GM12878 (cell line): Measurements from ENCODE around the gene FOXO1. TPM values are rescaled to one million over a fixed set of nuclear protein-coding genes. Genes with fewer than 3 reads are reported as not detected.

Experiments used
- ATAC-seq: fragments of 200-7000 bp; cut with Tn5 transposase; 3 replicates; pipeline ENCODE4 v1.9.1; 2020; ENCODE audit warnings: mild to moderate bottlenecking, moderate library complexity
- BruUV-seq: library from RNA; stranded (reverse); fragments of 400-500 nt; replicated peaks from 2 replicates; lab custom pipeline; 2021; lab: Mats Ljungman, UMichigan
- CTCF ChIA-PET: fragments of 300-600 bp; sonication (Branson Sonifier 250); formaldehyde crosslinking; extraction: SDS; loops from one replicate; lab custom pipeline; 2021; ENCODE audit warnings: inconsistent platforms; lab: Yijun Ruan, JAX
- POLR2A ChIA-PET: fragments of 350-600 bp; formaldehyde crosslinking; extraction: SDS; loops from one replicate; lab custom pipeline; 2021; ENCODE audit warnings: inconsistent platforms; lab: Charles Lee
- RAD21 ChIA-PET: fragments of 300-600 bp; sonication (Branson Sonifier 250); formaldehyde crosslinking; loops from one replicate; lab custom pipeline; 2023; ENCODE audit warnings: antibody characterized with exemption; ENCODE audit not compliant: unreplicated experiment; lab: Charles Lee
- SMC1A ChIA-PET: fragments of 300-600 bp; sonication (Branson Sonifier 250); formaldehyde crosslinking; loops from one replicate; lab custom pipeline; 2023; ENCODE audit not compliant: unreplicated experiment, uncharacterized antibody; lab: Charles Lee
- DNase-seq: peaks from one replicate; pipeline ENCODE4 v3.0.0-alpha.2; 2011; ENCODE audit warnings: low read depth, low spot score
- FAIRE-seq: peaks from 3 replicates; lab custom pipeline; 2011; peaks lifted over from hg19 to GRCh38; lab: Jason Lieb, UNC
- H2AFZ ChIP-seq: 2 replicates; pipeline ENCODE4 v1.6.0; 2011; ENCODE audit warnings: low read depth, low read length, control low read depth; ENCODE audit not compliant: control insufficient read depth
- H3K27ac ChIP-seq: 2 replicates; pipeline ENCODE4 v1.5.1; 2011; ENCODE audit warnings: control low read depth; ENCODE audit not compliant: control insufficient read depth, insufficient read depth
- H3K27me3 ChIP-seq, 2 experiments: replicated peaks in 1 of 2; 2 replicates each; pipeline versions ENCODE4 v1.6.0 to v1.6.1; 2011; ENCODE audit warnings: low read length in 1 of 2; ENCODE audit not compliant: control insufficient read depth in 2 of 2, insufficient read depth in 2 of 2
- H3K36me3 ChIP-seq, 2 experiments: 2 replicates each; pipeline ENCODE4 v1.5.1; 2011; ENCODE audit warnings: low read length in 1 of 2; ENCODE audit not compliant: control insufficient read depth in 2 of 2, insufficient read depth in 2 of 2
- H3K4me1 ChIP-seq: 2 replicates; pipeline ENCODE4 v1.6.1; 2011; ENCODE audit warnings: mild to moderate bottlenecking, low read length, moderate library complexity, mixed read lengths; ENCODE audit not compliant: control insufficient read depth, insufficient read depth
- H3K4me2 ChIP-seq: 2 replicates; pipeline ENCODE4 v1.6.0; 2011; ENCODE audit warnings: control low read depth; ENCODE audit not compliant: control insufficient read depth, insufficient read depth
- H3K4me3 ChIP-seq: fragments of 200-600 bp; sonication (generic); 2 replicates; pipeline ENCODE4 v1.5.1; 2016
- H3K79me2 ChIP-seq: 2 replicates; pipeline ENCODE4 v1.6.0; 2011; ENCODE audit warnings: low read length; ENCODE audit not compliant: control insufficient read depth, insufficient read depth
- H3K9ac ChIP-seq: 2 replicates; pipeline ENCODE4 v1.8.0; 2011; ENCODE audit warnings: low read length, control low read depth, mixed read lengths; ENCODE audit not compliant: control insufficient read depth, insufficient read depth
- H3K9me3 ChIP-seq: replicated peaks from 3 replicates; pipeline ENCODE4 v1.5.1; 2011; ENCODE audit warnings: mild to moderate bottlenecking, low read length; ENCODE audit not compliant: control insufficient read depth, insufficient read depth
- H4K20me1 ChIP-seq: 2 replicates; pipeline ENCODE4 v1.6.0; 2011; ENCODE audit not compliant: control insufficient read depth, insufficient read depth
- ASH2L ChIP-seq: fragments of 300-600, 200-600 bp; sonication (generic); IDR thresholded peaks from 2 replicates; pipeline ENCODE4 v1.6.1; 2017; ENCODE audit warnings: low read depth, mild to moderate bottlenecking, borderline replicate concordance
- EED ChIP-seq: sonication (generic); IDR thresholded peaks from 2 replicates; pipeline ENCODE4 v1.6.1; 2016; ENCODE audit warnings: antibody characterized with exemption, low read depth
- NFIC ChIP-seq: IDR thresholded peaks from 2 replicates; pipeline ENCODE4 v1.6.1; 2012; ENCODE audit warnings: low read depth, mild to moderate bottlenecking, inconsistent platforms, low read length, moderate library complexity
- NFYB ChIP-seq: IDR thresholded peaks from 2 replicates; pipeline ENCODE4 v1.6.1; 2011; ENCODE audit warnings: low read depth, mild to moderate bottlenecking, low read length, improper control_type of control experiment, moderate library complexity; ENCODE audit not compliant: insufficient read depth
- TARDBP ChIP-seq: IDR thresholded peaks from 2 replicates; pipeline ENCODE4 v1.6.1; 2016; ENCODE audit warnings: borderline replicate concordance
- ZNF207 ChIP-seq: fragments of 450-650 bp; IDR thresholded peaks from 2 replicates; pipeline ENCODE4 v1.6.1; 2014; ENCODE audit warnings: antibody characterized with exemption, mild to moderate bottlenecking, borderline replicate concordance
- ZZZ3 ChIP-seq: IDR thresholded peaks from 2 replicates; pipeline ENCODE4 v1.6.1; 2011; ENCODE audit warnings: low read depth; ENCODE audit not compliant: control insufficient read depth, insufficient read length
- WGBS: methylation state at CpG from one replicate; pipeline ENCODE4 v1.1.6; 2016; ENCODE audit warnings: low lambda C conversion rate; ENCODE audit not compliant: insufficient replicate concordance, insufficient coverage; ENCODE audit errors: missing lambda C conversion rate; 5-methylcytosine and 5-hydroxymethylcytosine counted together
- in situ Hi-C: fragments of 300-500 bp; cut with MboI; formaldehyde crosslinking; loops from 9 replicates; pipeline ENCODE4 v1.14.3; 2018; ENCODE audit warnings: mixed read lengths
- intact Hi-C: fragments of 100-400 bp; cut with micrococcal nuclease; formaldehyde crosslinking; loops from one replicate; pipeline ENCODE4 v1.14.2; 2022; ENCODE audit not compliant: unreplicated experiment
- polyA plus RNA-seq, 11 experiments: library from polyadenylated mRNA; depleted of rRNA in 4 of 11; unstranded in 6 of 11; stranded (reverse) in 5 of 11; fragments of >200 nt; fragmentation: Nextera tagmentation in 4 of 11; fragmentation: Illumina TruSeq in 1 of 11; extraction: Ambion mirVana in 4 of 11; extraction: Trizol in 1 of 11; gene quantifications; 1 replicate in 1 of 11; 2 replicates in 10 of 11; pipeline versions ENCODE4 v1.2.1 to v1.2.3, GENCODE V29; 2011 to 2016; ENCODE audit warnings: inconsistent platforms in 2 of 11, missing spikeins in 2 of 11, low read depth in 1 of 11
- total RNA-seq, 4 experiments: library from RNA; depleted of rRNA in 3 of 4; stranded (reverse); fragments of >200 nt in 3 of 4; fragmentation: Illumina TruSeq in 1 of 4; extraction: Trizol in 1 of 4; gene quantifications; 2 replicates each; pipeline versions ENCODE4 v1.2.1 to v1.2.3, GENCODE V29; 2013 to 2021

FOXO1 gene
- total and polyA plus RNA-seq, 10 of the 15 experiments (the other 5 are each of a cell fraction or from before 2014, with no cell fraction given), result 0.58 to 8.3 (median 0.88) TPM

GRCh38 chr13:40680659-40681323, 14.3 kb upstream of the FOXO1 start:
- BruUV-seq, result no TSS peak
- Histone ChIP-seq H3K4me2 (no peak overlapping the region), H2AFZ (no peak overlapping the region), H3K9me3 (no peaks in the 10 kb centered on the region), H3K4me3 (no peak overlapping the region), H3K9ac (no peak overlapping the region), H4K20me1 (no peaks in the 10 kb centered on the region), H3K27ac (no peak overlapping the region), H3K36me3 (no peaks in the 10 kb centered on the region), H3K79me2 (no peaks in the 10 kb centered on the region), H3K4me1 (no peaks in the 10 kb centered on the region), H3K27me3 (0 out of 4 replicates have a peak, but pooled peaks cover 0 to 3% of the 10 kb centered on the region in 2 experiments)
- in situ Hi-C loops (loop anchor here (5.0 to 25.0 kb wide), 4 partner anchors 618 to 1618 kb away; no protein-coding TSS in a partner anchor), intact Hi-C loops (loop anchor here (5.0 kb wide), 2 partner anchors 97 to 903 kb away; no protein-coding TSS in a partner anchor)
- ChIA-PET RAD21 (interaction anchor here (1.0 to 5.5 kb wide), 5 partner anchors 12 to 997 kb away, joined by 3 to 92 read pairs (median 3); no protein-coding TSS in a partner anchor), POLR2A (no interaction called here), CTCF (interaction anchor here (0.8 to 9.0 kb wide), 13 partner anchors 8 to 994 kb away, joined by 3 to 115 read pairs (median 21); no protein-coding TSS in a partner anchor), SMC1A (interaction anchor here (0.9 to 5.6 kb wide), 11 partner anchors 12 to 998 kb away, joined by 3 to 40 read pairs (median 4); no protein-coding TSS in a partner anchor)
- ATAC-seq, result no peak
- WGBS, result 88% methylated on average over 7 of the region's 7 CpGs
- FAIRE-seq, result no peak
- no peak for DNase-seq
- TF ChIP-seq EED (no peak), TARDBP (no peak)

- H2AFZ ChIP-seq, result no peak overlapping the region
- no TSS peak for BruUV-seq
- TF ChIP-seq NFYB, result no peak
- TF ChIP-seq NFIC, result no peak
- TF ChIP-seq ZNF207, result no peak
- TF ChIP-seq ASH2L, result no peak
- TF ChIP-seq ZZZ3, result no peak
- FAIRE-seq (no peak), DNase-seq (no peak), ATAC-seq (no peak)
- H3K27me3 ChIP-seq, result 0 out of 4 replicates have a peak, but pooled peaks cover 0 to 3% of the 10 kb centered on the region in 2 experiments
- H3K4me1 ChIP-seq, result no peaks in the 10 kb centered on the region
- no peak overlapping the region for H3K4me3 ChIP-seq
- no peak overlapping the region for H3K9ac ChIP-seq
- no peaks in the 10 kb centered on the region for H3K36me3 ChIP-seq
- ChIA-PET POLR2A (no interaction called here), CTCF (interaction anchor here (1.0 to 9.0 kb wide), 6 partner anchors 11 to 759 kb away, joined by 3 to 115 read pairs (median 4); no protein-coding TSS in a partner anchor), RAD21 (interaction anchor here (1.4 kb wide), 1 partner anchor 610 kb away, joined by 4 read pairs; no protein-coding TSS in a partner anchor), SMC1A (interaction anchor here (0.8 to 5.6 kb wide), 5 partner anchors 11 to 736 kb away, joined by 3 to 40 read pairs (median 10); no protein-coding TSS in a partner anchor)
- H3K79me2 ChIP-seq, result no peaks in the 10 kb centered on the region
- no peaks in the 10 kb centered on the region for H4K20me1 ChIP-seq
- no peaks in the 10 kb centered on the region for H3K9me3 ChIP-seq
- no peak overlapping the region for H3K27ac ChIP-seq
- intact Hi-C loops (no loop called here), in situ Hi-C loops (loop anchor here (5.0 to 25.0 kb wide), 2 partner anchors 732 to 1617 kb away; no protein-coding TSS in a partner anchor)
- H3K4me2 ChIP-seq, result no peak overlapping the region
- WGBS, result 34% methylated on average over 6 of the region's 6 CpGs
Observed at GRCh38 chr13:40679480-40679985, 13.1 kb upstream of the FOXO1 start.
